ENCODE data around the gene UCP3.

The UCP3 gene

GRCh38 chr11:74008373-74009229 is at the start of gene UCP3:
TSS of gene UCP3 (minus strand) at chr11:74009085. CDS start at chr11:74007042, 2,043 bp downstream.
- H3K4me3 ChIP-seq (ENCODE audit: low read depth, low read length), result no peak within 1 kb of the TSS
- H3K9ac ChIP-seq, result no peak within 1 kb of the TSS
- no peaks in the 10 kb centered on the region for H3K36me3 ChIP-seq (ENCODE audit: control insufficient read depth, insufficient read depth, low read length)
- no peaks in the 10 kb centered on the region for H3K79me2 ChIP-seq
- H3K27ac ChIP-seq, result no peak within 1 kb of the TSS
- no peak within 1 kb of the TSS for H2AFZ ChIP-seq
- no peaks in the 10 kb centered on the region for H3K9me3 ChIP-seq (ENCODE audit: control insufficient read depth, low read length)
- no peak within 1 kb of the TSS for H3K4me2 ChIP-seq (ENCODE audit: low read length)
- H3K27me3 ChIP-seq (ENCODE audit: control insufficient read depth, insufficient read depth, low read length), result no peaks in the 10 kb centered on the region
- no peak for TF ChIP-seq CTCF (IDR thresholded peaks at IDR 0.05)
- H3K4me1 ChIP-seq, result no peaks in the 10 kb centered on the region

- no peak for TF ChIP-seq CTCF (IDR thresholded peaks at IDR 0.05)
- H3K36me3 ChIP-seq (ENCODE audit: control insufficient read depth, insufficient read depth, low read length), result no peaks in the 10 kb centered on the region
- no peaks in the 10 kb centered on the region for H3K9me3 ChIP-seq (ENCODE audit: control insufficient read depth, low read length)
- H3K9ac ChIP-seq, result no peak overlapping the region
- no peaks in the 10 kb centered on the region for H3K27me3 ChIP-seq (ENCODE audit: control insufficient read depth, insufficient read depth, low read length)
- no peak overlapping the region for H3K27ac ChIP-seq
- no peaks in the 10 kb centered on the region for H3K79me2 ChIP-seq
- H2AFZ ChIP-seq, result no peak overlapping the region
- no peak overlapping the region for H3K4me3 ChIP-seq (ENCODE audit: low read depth, low read length)
- H3K4me2 ChIP-seq (ENCODE audit: low read length), result no peak overlapping the region
- no peaks in the 10 kb centered on the region for H3K4me1 ChIP-seq
Observed at GRCh38 chr11:74057249-74058151, 48.6 kb upstream of the UCP3 start.

GRCh38 chr11:74055938-74056337 is 47.1 kb upstream of the UCP3 start:
- H2AFZ ChIP-seq, result no peak overlapping the region
- no peaks in the 10 kb centered on the region for H3K27me3 ChIP-seq (ENCODE audit: control insufficient read depth, insufficient read depth, low read length)
- no peaks in the 10 kb centered on the region for H3K36me3 ChIP-seq (ENCODE audit: control insufficient read depth, insufficient read depth, low read length)
- H3K4me1 ChIP-seq, result no peaks in the 10 kb centered on the region
- H3K4me2 ChIP-seq (ENCODE audit: low read length), result peak overlapping the region; percentile 26
- H3K9me3 ChIP-seq (ENCODE audit: control insufficient read depth, low read length), result no peaks in the 10 kb centered on the region
- no peak overlapping the region for H3K9ac ChIP-seq
- H3K79me2 ChIP-seq, result no peaks in the 10 kb centered on the region
- no peak overlapping the region for H3K4me3 ChIP-seq (ENCODE audit: low read depth, low read length)
- TF ChIP-seq CTCF (IDR thresholded peaks at IDR 0.05), result no peak
- no peak overlapping the region for H3K27ac ChIP-seq

GRCh38 chr11:74050465-74050864 is 41.6 kb upstream of the UCP3 start:
- Histone ChIP-seq H3K36me3 (ENCODE audit: control insufficient read depth, insufficient read depth, low read length) (no peaks in the 10 kb centered on the region), H2AFZ (no peak overlapping the region), H3K27me3 (ENCODE audit: control insufficient read depth, insufficient read depth, low read length) (no peaks in the 10 kb centered on the region), H3K9me3 (ENCODE audit: control insufficient read depth, low read length) (no peaks in the 10 kb centered on the region), H3K79me2 (no peaks in the 10 kb centered on the region), H3K4me3 (ENCODE audit: low read depth, low read length) (no peak overlapping the region), H3K27ac (no peak overlapping the region), H3K9ac (no peak overlapping the region), H3K4me1 (no peaks in the 10 kb centered on the region), H3K4me2 (ENCODE audit: low read length) (no peak overlapping the region)
- TF ChIP-seq CTCF (IDR thresholded peaks at IDR 0.05), result no peak

All from parathyroid adenoma (tissue), 2 donors.